ENCODE data around the gene NEUROD1. TPM values are rescaled to one million over a fixed set of nuclear protein-coding genes. Genes with fewer than 3 reads are reported as not detected.

Gene NEUROD1
- total RNA-seq, 1 experiment from 2014 or later: not detected

DNA sequence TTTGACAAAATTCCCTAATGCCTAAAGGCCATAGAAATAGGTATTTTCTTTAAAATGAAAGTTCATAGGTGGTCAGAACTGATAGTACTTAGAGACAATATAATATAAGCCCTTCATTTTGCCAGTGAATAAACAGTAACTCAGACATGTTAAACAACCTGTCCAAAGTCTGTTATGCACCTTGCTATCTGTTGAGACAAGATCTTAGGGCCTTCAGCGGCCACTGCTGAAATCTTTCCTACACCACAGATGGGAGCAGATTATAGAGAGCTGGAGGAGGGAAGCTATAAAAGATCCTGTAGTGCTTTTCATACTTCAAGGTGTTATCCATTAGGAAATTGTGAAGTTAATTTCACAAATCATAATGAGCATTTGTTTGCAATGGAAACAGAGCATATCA lies 37.2 kb downstream of the NEUROD1 start:
- DNase-seq (ENCODE audit: low read depth): no peak

DNA sequence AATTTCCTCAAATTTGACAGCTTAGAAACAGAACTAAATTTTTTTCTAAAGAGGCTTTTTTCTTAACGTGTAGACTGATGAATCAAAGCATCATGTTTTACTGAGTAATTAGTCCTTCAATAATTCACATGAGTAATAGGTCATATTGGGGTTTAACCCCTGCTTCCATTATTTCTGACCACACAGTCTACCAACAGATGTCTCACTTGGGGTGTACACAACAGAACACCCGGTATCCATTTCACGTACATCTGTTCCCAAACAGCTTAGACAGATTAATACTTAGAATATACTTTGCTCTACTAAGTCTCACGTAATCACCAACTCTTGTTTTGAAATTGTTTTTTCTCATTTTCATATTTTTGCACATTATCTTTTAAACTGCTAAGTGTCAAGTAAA lies 38.2 kb downstream of the NEUROD1 start:
- DNase-seq (ENCODE audit: low read depth): peak; percentile 16

DNA sequence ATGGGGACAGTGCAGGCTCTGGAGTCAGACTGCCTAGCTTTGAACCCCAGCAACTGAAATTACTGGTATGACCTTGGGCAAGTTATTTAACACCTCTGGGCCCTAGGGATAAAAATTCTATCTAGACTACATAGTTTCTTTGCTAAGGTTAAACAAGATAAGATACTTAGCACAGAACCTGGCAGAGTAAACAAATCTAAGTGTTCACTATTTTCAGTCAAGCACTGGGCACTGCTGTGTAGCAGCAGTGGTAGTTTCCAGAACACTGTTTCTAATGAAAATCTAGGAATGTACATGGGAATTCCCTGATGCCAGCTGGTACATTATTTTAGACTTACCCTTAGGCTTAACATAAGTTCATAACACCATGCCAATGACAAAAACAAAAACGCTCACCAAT lies 40.6 kb downstream of the NEUROD1 start:
- no peak for DNase-seq (ENCODE audit: low read depth)

DNA sequence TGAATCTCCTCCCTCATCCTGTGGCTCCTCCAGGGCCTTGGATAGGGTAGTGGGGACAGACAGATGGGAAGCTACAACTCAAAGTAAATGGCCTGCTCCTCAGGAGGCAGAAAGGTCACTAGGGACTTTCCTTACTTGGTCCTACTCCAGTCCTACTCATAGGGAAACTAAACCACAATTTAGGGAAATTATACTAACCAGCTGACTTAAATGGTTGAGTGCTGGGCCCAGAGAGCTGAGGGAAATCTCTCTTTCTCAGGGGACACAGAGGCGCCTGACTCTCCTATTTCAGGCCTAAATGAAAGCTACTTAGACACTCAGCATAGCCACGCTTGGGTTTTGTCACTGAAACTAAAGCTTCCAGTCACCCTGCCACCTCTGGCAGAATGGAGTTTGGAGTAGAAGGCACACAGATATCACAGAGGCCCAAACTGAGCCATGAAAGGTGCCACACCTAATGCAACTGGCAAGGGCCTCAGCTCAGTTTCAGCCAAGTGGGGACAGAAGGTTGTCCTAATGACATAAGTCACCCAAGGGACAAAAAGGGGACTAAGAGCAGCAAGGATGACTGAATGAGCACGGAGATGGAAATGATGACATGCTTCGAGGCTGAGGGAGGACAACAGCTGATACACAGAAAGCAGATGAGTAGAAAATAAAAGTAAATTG lies 47.5 kb downstream of the NEUROD1 start:
- DNase-seq (ENCODE audit: low read depth): no peak

DNA sequence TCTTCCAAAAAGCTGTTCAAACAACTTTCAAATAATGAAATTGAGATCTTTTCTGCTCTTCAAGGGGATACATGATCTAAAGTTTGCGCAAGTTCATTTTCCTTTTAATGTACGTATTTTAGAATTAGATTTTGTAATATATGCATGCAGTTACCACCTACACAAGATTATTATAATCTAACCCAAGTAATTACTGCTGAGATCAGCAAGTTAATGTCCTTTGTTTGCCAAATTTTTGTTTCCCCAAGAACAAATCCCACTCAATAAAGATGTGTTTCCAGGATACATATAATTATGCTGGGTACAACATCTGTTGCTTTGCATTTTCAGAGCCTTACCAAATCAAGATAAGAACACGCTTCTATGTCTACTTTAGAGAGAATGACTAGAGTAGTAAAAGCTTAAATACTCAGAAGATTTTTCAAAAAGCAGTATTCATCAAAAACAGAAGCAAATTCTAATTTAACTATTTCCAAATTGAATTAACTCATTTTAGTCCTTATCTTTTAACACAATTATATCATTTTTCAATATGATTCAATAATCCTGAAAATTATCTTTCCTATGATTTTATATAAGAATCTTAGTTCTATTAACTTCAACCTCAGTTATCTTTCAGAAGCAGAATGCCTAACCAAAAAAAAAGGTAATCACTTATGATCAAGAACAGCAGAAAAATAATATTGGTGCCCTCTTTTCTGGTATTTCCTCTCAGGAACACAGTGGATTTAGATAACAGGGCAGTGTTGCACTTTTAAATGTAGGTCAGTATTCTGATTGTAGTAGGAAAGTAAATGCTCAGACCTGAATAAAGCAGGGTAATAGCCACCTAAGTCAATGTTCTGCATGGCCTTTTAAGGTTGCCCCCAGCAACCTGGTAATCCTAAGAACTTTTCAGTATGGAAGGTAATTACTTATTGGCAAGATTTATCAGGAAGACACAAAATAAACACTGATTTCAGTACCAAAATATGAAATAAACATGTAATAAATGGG lies 51.4 kb downstream of the NEUROD1 start:
- DNase-seq (ENCODE audit: low read depth): no peak

DNA sequence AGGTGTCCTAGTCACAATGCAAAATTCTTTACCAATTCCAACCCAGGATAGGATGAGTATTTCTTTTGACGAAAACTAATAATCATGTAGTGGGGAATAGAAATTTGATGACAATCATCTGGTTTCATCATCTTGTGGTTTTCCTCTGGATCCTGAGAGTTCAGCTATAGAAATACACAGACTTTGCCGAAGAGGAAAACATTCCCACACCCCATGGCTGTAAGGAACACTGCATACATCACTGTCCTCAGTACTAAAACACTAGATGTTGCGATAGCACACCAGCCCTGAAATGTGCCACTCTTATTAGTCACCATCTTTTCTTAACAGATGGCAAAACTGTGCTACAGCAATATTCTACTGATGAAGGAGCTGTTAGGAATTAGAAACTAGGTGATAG lies 52.8 kb downstream of the NEUROD1 start:
- DNase-seq (ENCODE audit: low read depth): no peak

DNA sequence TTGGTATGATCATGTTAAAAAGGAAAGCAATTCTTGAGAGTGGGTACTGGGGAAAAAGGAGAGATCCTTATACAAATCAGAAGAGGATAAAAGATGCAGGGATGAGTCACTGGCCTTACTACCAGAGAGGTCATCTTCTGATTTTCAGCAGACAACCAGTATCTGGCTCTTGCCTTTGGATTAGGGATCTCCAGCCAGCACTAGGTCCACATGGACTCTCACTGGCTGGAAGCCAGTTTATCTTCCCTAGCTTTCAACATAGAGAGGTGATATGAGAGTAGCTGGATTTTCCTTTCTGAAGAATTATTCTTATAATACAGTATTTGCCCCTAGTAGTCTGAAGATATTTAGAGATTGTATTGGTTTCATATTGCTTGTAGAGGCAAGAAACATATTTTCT lies 53.6 kb downstream of the NEUROD1 start:
- DNase-seq (ENCODE audit: low read depth): peak; percentile 2

Other genes starting within 250 kb of the NEUROD1 start
- gene ITGA4, start 223.1 kb downstream of the NEUROD1 start, total RNA-seq (2014; rRNA removed; shearing (Covaris generic)): 78.1 and 89.6 TPM in 2 replicates
- gene CERKL, start 23.4 kb downstream of the NEUROD1 start, total RNA-seq (2014; rRNA removed; shearing (Covaris generic)): 0.12 TPM in 1 of 2 replicates, not detected in the other
- gene ITPRID2, start 211.2 kb upstream of the NEUROD1 start, total RNA-seq (2014; rRNA removed; shearing (Covaris generic)): 134 and 140 TPM in 2 replicates